SK-N-SH treated with all-trans-retinoic acid at 6 μM for 48 hours (cell line): ENCODE results near the gene GRK5.

Experiments
- ATAC-seq: fragments of 200-7000 bp; cut with Tn5 transposase; 3 replicates; pipeline ENCODE4 v1.9.1; 2020; ENCODE audit warnings: mild to moderate bottlenecking, moderate library complexity
- ARNTL ChIP-seq: fragments of 450-650 bp; formaldehyde crosslinking; IDR thresholded peaks from 2 replicates; pipeline ENCODE4 v1.5.0; 2020; ENCODE audit warnings: low read depth, mild to moderate bottlenecking, moderate library complexity, borderline replicate concordance
- BACH2 ChIP-seq: fragments of 250-450 bp; sonication (Bioruptor Pico); IDR thresholded peaks from 2 replicates; pipeline ENCODE4 v1.9.0; 2021; ENCODE audit warnings: mild to moderate bottlenecking, borderline replicate concordance
- CSDC2 ChIP-seq: fragments of 250-450 bp; sonication (Bioruptor Pico); IDR thresholded peaks from 2 replicates; pipeline ENCODE4 v1.5.0; 2020; ENCODE audit warnings: mild to moderate bottlenecking, moderate library complexity
- ESRRG ChIP-seq: fragments of 250-450 bp; sonication (Bioruptor Pico); IDR thresholded peaks from 2 replicates; pipeline ENCODE4 v1.6.1; 2021; ENCODE audit warnings: mild to moderate bottlenecking
- GLIS3 ChIP-seq: fragments of 250-450 bp; sonication (Bioruptor Pico); IDR thresholded peaks from 2 replicates; pipeline ENCODE4 v1.5.0; 2020; ENCODE audit warnings: mild to moderate bottlenecking, moderate library complexity
- ISL1 ChIP-seq: fragments of 250-450 bp; sonication (Bioruptor Pico); IDR thresholded peaks from 2 replicates; pipeline ENCODE4 v2.1.2; 2022; ENCODE audit warnings: mild to moderate bottlenecking, moderate library complexity
- OSR1 ChIP-seq: fragments of 250-450 bp; sonication (Bioruptor Pico); IDR thresholded peaks from 2 replicates; pipeline ENCODE4 v1.8.0; 2022; ENCODE audit warnings: moderate library complexity, mild to moderate bottlenecking, inconsistent platforms
- PPARA ChIP-seq: fragments of 250-450 bp; sonication (Bioruptor Pico); IDR thresholded peaks from 2 replicates; pipeline ENCODE4 v1.5.0; 2020; ENCODE audit warnings: mild to moderate bottlenecking, borderline replicate concordance
- RARB ChIP-seq: fragments of 250-450 bp; sonication (Bioruptor Pico); IDR thresholded peaks from 2 replicates; pipeline ENCODE4 v1.8.0; 2021; ENCODE audit warnings: mild to moderate bottlenecking, moderate library complexity
- SNAI2 ChIP-seq: fragments of 250-450 bp; sonication (Bioruptor Pico); IDR thresholded peaks from 2 replicates; pipeline ENCODE4 v1.5.0; 2020; ENCODE audit warnings: mild to moderate bottlenecking, moderate library complexity
- TCF4 ChIP-seq: fragments of 250-450 bp; sonication (Bioruptor Pico); IDR thresholded peaks from 2 replicates; pipeline ENCODE4 v1.8.0; 2021; ENCODE audit warnings: mild to moderate bottlenecking, moderate library complexity, borderline replicate concordance
- TOX ChIP-seq: fragments of 250-450 bp; sonication (Bioruptor Pico); IDR thresholded peaks from 2 replicates; pipeline ENCODE4 v1.8.0; 2021; ENCODE audit warnings: mild to moderate bottlenecking, moderate library complexity, borderline replicate concordance
- ZC3H10 ChIP-seq: fragments of 250-450 bp; sonication (Bioruptor Pico); IDR thresholded peaks from 2 replicates; pipeline ENCODE4 v1.5.1; 2021; ENCODE audit warnings: mild to moderate bottlenecking, moderate library complexity
- ZFP3 ChIP-seq: fragments of 250-450 bp; sonication (Bioruptor Pico); IDR thresholded peaks from 2 replicates; pipeline ENCODE4 v1.5.0; 2020; ENCODE audit warnings: mild to moderate bottlenecking, moderate library complexity
- ZFP30 ChIP-seq: fragments of 450-650 bp; formaldehyde crosslinking; IDR thresholded peaks from 2 replicates; pipeline ENCODE4 v1.5.0; 2022; ENCODE audit warnings: mild to moderate bottlenecking, moderate library complexity
- ZNF565 ChIP-seq: fragments of 450-650 bp; formaldehyde crosslinking; conservative IDR thresholded peaks from 2 replicates; pipeline ENCODE4 v1.5.0; 2020; ENCODE audit warnings: low read depth, mild to moderate bottlenecking, moderate library complexity
- ZNF70 ChIP-seq: fragments of 450-650 bp; formaldehyde crosslinking; IDR thresholded peaks from 2 replicates; pipeline ENCODE4 v1.5.0; 2020; ENCODE audit warnings: mild to moderate bottlenecking, moderate library complexity
- ZNF8 ChIP-seq: fragments of 450-650 bp; formaldehyde crosslinking; IDR thresholded peaks from 2 replicates; pipeline ENCODE4 v1.5.0; 2020; ENCODE audit warnings: mild to moderate bottlenecking, moderate library complexity
- TF ChIP-seq, protein P1 (sequence below): fragments of 250-450 bp; sonication (Bioruptor Pico); IDR thresholded peaks from 2 replicates; pipeline ENCODE4 v1.8.0; 2021; ENCODE audit warnings: low read depth, mild to moderate bottlenecking, moderate library complexity, borderline replicate concordance
- TF ChIP-seq, protein P2 (sequence below): fragments of 250-450 bp; sonication (Bioruptor Pico); IDR thresholded peaks from 2 replicates; pipeline ENCODE4 v1.5.0; 2020; ENCODE audit warnings: mild to moderate bottlenecking, moderate library complexity
- TF ChIP-seq, protein P3 (sequence below): fragments of 250-450 bp; sonication (Bioruptor Pico); IDR thresholded peaks from 2 replicates; pipeline ENCODE4 v1.5.1; 2021; ENCODE audit warnings: mild to moderate bottlenecking, moderate library complexity
- TF ChIP-seq, protein P4 (sequence below): fragments of 250-450 bp; sonication (Bioruptor Pico); IDR thresholded peaks from 2 replicates; pipeline ENCODE4 v1.8.0; 2020; ENCODE audit warnings: mild to moderate bottlenecking, moderate library complexity, borderline replicate concordance
- TF ChIP-seq, protein P5 (sequence below): fragments of 250-450 bp; sonication (Bioruptor Pico); IDR thresholded peaks from 2 replicates; pipeline ENCODE4 v1.5.1; 2020; ENCODE audit warnings: low read depth, mild to moderate bottlenecking, moderate library complexity

Gene GRK5

DNA sequence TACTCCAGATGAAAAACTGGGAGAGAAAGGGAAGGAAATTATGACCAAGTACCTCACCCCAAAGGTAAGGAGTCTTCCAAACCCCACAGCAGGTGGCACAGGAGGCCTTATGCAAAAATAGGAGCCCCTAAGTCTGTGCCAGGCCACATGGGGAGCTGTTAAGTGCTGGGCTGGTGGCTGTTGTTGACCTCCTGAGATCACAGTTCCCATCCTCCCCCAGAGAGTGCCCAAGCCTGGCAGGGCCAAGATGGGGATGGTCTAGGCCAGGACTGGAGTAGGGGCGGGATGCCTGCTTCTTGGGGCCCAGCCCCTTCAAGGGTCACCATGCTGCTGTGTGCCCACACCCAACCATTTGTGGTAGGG, 189.3 kb downstream of the GRK5 start:
- TF ChIP-seq SNAI2 (no peak), CSDC2 (CRISPR knock-in tag) (no peak), TCF4 (CRISPR knock-in tag) (no peak), ZC3H10 (CRISPR knock-in tag) (no peak)
- TF ChIP-seq, protein P1, sequence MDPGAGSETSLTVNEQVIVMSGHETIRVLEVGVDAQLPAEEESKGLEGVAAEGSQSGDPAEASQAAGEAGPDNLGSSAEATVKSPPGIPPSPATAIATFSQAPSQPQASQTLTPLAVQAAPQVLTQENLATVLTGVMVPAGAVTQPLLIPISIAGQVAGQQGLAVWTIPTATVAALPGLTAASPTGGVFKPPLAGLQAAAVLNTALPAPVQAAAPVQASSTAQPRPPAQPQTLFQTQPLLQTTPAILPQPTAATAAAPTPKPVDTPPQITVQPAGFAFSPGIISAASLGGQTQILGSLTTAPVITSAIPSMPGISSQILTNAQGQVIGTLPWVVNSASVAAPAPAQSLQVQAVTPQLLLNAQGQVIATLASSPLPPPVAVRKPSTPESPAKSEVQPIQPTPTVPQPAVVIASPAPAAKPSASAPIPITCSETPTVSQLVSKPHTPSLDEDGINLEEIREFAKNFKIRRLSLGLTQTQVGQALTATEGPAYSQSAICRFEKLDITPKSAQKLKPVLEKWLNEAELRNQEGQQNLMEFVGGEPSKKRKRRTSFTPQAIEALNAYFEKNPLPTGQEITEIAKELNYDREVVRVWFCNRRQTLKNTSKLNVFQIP, result no peak

DNA sequence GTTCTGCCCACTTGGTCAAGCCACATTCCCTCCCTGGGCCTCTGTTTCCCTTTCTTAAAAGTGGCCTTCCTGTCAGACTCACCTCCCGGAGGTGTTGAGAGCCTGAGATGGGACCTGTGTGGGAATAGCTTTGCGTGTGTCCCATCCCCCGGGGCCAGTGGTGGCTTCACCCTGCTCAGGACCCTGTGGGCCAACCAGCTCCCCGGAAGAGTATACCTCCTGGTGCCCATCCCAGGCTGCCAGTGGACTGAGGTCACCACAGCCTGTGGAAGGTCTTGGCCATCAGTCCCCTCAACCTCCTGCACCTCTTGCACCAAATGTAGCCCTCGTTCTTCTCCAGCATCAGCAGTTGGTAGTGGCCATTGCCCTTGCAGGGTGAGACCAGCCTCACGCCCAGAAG, 190.0 kb downstream of the GRK5 start:
- TF ChIP-seq OSR1 (CRISPR knock-in tag), result no peak
- no peak for TF ChIP-seq PPARA (CRISPR knock-in tag)
- TF ChIP-seq RARB, result no peak
- TF ChIP-seq SNAI2, result no peak
- no peak for TF ChIP-seq ZFP3
- TF ChIP-seq, protein P2, sequence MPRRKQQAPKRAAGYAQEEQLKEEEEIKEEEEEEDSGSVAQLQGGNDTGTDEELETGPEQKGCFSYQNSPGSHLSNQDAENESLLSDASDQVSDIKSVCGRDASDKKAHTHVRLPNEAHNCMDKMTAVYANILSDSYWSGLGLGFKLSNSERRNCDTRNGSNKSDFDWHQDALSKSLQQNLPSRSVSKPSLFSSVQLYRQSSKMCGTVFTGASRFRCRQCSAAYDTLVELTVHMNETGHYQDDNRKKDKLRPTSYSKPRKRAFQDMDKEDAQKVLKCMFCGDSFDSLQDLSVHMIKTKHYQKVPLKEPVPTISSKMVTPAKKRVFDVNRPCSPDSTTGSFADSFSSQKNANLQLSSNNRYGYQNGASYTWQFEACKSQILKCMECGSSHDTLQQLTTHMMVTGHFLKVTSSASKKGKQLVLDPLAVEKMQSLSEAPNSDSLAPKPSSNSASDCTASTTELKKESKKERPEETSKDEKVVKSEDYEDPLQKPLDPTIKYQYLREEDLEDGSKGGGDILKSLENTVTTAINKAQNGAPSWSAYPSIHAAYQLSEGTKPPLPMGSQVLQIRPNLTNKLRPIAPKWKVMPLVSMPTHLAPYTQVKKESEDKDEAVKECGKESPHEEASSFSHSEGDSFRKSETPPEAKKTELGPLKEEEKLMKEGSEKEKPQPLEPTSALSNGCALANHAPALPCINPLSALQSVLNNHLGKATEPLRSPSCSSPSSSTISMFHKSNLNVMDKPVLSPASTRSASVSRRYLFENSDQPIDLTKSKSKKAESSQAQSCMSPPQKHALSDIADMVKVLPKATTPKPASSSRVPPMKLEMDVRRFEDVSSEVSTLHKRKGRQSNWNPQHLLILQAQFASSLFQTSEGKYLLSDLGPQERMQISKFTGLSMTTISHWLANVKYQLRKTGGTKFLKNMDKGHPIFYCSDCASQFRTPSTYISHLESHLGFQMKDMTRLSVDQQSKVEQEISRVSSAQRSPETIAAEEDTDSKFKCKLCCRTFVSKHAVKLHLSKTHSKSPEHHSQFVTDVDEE (CRISPR knock-in tag), result no peak
- TF ChIP-seq TCF4 (CRISPR knock-in tag), result no peak
- no peak for TF ChIP-seq GLIS3 (CRISPR knock-in tag)
- TF ChIP-seq ARNTL (CRISPR knock-in tag), result no peak
- no peak for TF ChIP-seq ISL1
- TF ChIP-seq, protein P3, sequence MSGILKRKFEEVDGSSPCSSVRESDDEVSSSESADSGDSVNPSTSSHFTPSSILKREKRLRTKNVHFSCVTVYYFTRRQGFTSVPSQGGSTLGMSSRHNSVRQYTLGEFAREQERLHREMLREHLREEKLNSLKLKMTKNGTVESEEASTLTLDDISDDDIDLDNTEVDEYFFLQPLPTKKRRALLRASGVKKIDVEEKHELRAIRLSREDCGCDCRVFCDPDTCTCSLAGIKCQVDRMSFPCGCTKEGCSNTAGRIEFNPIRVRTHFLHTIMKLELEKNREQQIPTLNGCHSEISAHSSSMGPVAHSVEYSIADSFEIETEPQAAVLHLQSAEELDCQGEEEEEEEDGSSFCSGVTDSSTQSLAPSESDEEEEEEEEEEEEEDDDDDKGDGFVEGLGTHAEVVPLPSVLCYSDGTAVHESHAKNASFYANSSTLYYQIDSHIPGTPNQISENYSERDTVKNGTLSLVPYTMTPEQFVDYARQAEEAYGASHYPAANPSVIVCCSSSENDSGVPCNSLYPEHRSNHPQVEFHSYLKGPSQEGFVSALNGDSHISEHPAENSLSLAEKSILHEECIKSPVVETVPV (CRISPR knock-in tag), result no peak
- TF ChIP-seq ZNF8 (CRISPR knock-in tag), result no peak
- no peak for TF ChIP-seq ZNF565 (CRISPR knock-in tag)
- no peak for TF ChIP-seq BACH2 (CRISPR knock-in tag)
- no peak for TF ChIP-seq ZC3H10 (CRISPR knock-in tag)
- TF ChIP-seq, protein P1, result no peak
- no peak for TF ChIP-seq CSDC2 (CRISPR knock-in tag)
- no peak for TF ChIP-seq ESRRG (CRISPR knock-in tag)
- TF ChIP-seq ZFP30 (CRISPR knock-in tag), result no peak
- no peak for TF ChIP-seq ZNF70 (CRISPR knock-in tag)
- no peak for ATAC-seq

More for the DNA sequence above, 189.3 kb downstream of the GRK5 start:
- ATAC-seq, result no peak

DNA sequence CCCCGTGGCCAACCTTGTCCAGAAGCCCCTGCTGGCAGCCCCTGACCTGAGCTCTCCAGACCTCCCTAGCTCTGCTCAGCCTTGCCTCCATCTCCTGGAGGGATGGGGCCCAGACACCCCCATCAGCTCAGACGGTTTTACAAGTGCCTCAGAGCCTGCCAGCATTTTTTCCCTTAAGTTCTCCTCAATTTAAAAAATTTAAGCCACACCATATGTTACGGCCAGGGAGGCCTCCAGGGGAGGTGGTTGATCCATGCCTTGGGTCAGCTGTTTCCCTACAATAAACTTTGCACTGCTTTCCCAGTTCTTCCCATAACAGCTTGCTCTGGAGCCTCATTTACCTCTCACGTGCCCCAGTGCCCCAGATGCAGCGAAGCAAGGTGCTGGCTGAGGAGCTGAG, 191.6 kb downstream of the GRK5 start:
- no peak for ATAC-seq
- no peak for TF ChIP-seq ISL1
- no peak for TF ChIP-seq ARNTL (CRISPR knock-in tag)
- TF ChIP-seq, protein P4, sequence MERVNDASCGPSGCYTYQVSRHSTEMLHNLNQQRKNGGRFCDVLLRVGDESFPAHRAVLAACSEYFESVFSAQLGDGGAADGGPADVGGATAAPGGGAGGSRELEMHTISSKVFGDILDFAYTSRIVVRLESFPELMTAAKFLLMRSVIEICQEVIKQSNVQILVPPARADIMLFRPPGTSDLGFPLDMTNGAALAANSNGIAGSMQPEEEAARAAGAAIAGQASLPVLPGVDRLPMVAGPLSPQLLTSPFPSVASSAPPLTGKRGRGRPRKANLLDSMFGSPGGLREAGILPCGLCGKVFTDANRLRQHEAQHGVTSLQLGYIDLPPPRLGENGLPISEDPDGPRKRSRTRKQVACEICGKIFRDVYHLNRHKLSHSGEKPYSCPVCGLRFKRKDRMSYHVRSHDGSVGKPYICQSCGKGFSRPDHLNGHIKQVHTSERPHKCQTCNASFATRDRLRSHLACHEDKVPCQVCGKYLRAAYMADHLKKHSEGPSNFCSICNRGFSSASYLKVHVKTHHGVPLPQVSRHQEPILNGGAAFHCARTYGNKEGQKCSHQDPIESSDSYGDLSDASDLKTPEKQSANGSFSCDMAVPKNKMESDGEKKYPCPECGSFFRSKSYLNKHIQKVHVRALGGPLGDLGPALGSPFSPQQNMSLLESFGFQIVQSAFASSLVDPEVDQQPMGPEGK (CRISPR knock-in tag), result no peak
- no peak for TF ChIP-seq ZNF70 (CRISPR knock-in tag)

DNA sequence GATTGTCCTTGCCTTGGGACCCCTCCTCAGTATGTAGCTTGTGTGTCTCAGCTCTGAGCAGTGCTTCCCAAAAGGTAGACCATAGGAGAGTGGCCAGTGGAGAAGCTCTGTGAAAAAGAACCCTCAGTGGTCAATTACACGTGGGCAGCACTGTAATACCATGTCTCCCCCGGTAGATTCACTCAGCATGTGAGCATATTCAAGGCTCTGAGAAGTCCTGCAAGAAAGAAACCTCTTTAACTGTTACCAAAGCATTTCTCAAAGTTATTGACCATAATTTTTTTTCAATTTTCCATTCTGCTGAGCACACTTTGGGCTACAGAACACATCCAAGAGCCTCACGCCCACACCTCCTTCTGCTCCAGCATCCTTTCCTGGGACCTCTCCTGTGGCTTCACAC, 192.1 kb downstream of the GRK5 start:
- ATAC-seq, result no peak
- TF ChIP-seq ZFP3 (no peak), ISL1 (no peak), ZNF70 (CRISPR knock-in tag) (no peak), OSR1 (CRISPR knock-in tag) (no peak), SNAI2 (no peak), GLIS3 (CRISPR knock-in tag) (no peak), TOX (CRISPR knock-in tag) (no peak), ZFP30 (CRISPR knock-in tag) (no peak), ZNF8 (CRISPR knock-in tag) (no peak), TCF4 (CRISPR knock-in tag) (no peak), PPARA (CRISPR knock-in tag) (no peak), CSDC2 (CRISPR knock-in tag) (no peak)
- TF ChIP-seq, protein P5, sequence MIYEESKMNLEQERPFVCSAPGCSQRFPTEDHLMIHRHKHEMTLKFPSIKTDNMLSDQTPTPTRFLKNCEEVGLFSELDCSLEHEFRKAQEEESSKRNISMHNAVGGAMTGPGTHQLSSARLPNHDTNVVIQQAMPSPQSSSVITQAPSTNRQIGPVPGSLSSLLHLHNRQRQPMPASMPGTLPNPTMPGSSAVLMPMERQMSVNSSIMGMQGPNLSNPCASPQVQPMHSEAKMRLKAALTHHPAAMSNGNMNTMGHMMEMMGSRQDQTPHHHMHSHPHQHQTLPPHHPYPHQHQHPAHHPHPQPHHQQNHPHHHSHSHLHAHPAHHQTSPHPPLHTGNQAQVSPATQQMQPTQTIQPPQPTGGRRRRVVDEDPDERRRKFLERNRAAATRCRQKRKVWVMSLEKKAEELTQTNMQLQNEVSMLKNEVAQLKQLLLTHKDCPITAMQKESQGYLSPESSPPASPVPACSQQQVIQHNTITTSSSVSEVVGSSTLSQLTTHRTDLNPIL, result no peak
- TF ChIP-seq, all 23 proteins: peak for 0
